HL-60 (cell line): ENCODE measurements around the gene RRAGD.

Experiments
- CTCF ChIP-seq: IDR thresholded peaks from one replicate; pipeline ENCODE4 v1.5.1; 2011; ENCODE audit warnings: low read length, control low read depth, inconsistent platforms; ENCODE audit not compliant: insufficient read depth
- POLR2AphosphoS5 ChIP-seq: IDR thresholded peaks from 2 replicates; pipeline ENCODE4 v1.6.1; 2012; ENCODE audit warnings: low read depth
- REST ChIP-seq: IDR thresholded peaks from 2 replicates; pipeline ENCODE4 v1.6.1; 2012; ENCODE audit warnings: low read depth; ENCODE audit not compliant: insufficient replicate concordance
- SPI1 ChIP-seq: IDR thresholded peaks from 2 replicates; pipeline ENCODE4 v1.6.1; 2012; ENCODE audit warnings: low read depth, mild to moderate bottlenecking, borderline replicate concordance

DNA sequence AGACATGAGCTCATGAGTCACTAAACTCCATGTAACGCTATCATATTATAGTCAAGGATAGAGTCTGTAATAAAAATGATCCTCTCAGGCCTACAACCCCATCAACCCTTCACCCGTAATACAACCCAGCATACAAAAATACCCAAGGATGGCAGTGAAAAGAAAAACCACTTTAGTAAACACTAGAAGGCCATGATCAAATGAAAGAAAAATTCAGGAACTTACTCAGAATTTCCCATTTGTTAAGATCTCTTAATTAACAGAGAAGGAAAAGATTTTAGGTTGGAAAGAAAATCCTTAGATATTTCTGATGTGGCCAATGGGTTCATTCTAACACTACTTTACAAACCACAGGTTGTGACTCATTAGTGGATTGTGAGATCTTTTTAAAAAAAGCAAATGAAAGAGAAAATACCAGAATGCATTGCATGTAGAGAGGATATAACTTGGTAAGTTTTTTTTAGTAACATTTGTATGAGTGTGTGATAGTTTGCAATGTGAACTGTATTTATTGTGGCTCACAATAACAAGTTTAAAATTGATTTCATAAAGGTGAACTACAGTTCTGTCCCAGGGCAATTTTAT, 51.6 kb downstream of the RRAGD start:
- TF ChIP-seq CTCF (no peak), SPI1 (no peak), REST (no peak), POLR2AphosphoS5 (no peak)
